DMS114 treated with DMSO at 0.1 percent for 48 hours (cell line): ENCODE measurements around the gene OR2V1.
"Not testable (repeated sequence)": the region's sequence is repeated elsewhere in the genome, so short reads cannot be mapped to it uniquely, and the experiment has no call there.

Experiments used
- DNase-seq: peaks from one replicate; lab custom pipeline; 2025; ENCODE audit not compliant: unreplicated experiment; lab: John Stamatoyannopoulos, UW

OR2V1 gene

GRCh38 chr5:181104606-181105390 lies 26.2 kb downstream of the OR2V1 start:
- DNase-seq, result not testable (repeated sequence)

DNA sequence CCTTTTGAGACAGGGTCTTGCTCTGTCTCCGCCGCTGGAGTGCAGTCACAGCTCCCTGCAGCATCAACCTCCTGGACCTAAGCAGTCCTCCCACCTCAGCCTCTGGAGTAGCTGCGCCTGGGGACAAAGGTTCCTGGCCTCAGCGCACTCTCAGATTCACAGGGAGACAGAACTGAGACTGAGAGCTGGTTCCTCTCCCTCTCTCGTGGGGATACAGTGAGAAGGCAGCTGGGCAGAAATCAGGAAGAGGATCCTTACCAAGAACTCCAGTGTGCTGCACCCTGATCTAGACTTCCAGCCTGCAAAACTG lies 26.8 kb downstream of the OR2V1 start:
- DNase-seq, result not testable (repeated sequence)

GRCh38 chr5:181101930-181102674 lies 28.9 kb downstream of the OR2V1 start:
- DNase-seq, result not testable (repeated sequence)

DNA sequence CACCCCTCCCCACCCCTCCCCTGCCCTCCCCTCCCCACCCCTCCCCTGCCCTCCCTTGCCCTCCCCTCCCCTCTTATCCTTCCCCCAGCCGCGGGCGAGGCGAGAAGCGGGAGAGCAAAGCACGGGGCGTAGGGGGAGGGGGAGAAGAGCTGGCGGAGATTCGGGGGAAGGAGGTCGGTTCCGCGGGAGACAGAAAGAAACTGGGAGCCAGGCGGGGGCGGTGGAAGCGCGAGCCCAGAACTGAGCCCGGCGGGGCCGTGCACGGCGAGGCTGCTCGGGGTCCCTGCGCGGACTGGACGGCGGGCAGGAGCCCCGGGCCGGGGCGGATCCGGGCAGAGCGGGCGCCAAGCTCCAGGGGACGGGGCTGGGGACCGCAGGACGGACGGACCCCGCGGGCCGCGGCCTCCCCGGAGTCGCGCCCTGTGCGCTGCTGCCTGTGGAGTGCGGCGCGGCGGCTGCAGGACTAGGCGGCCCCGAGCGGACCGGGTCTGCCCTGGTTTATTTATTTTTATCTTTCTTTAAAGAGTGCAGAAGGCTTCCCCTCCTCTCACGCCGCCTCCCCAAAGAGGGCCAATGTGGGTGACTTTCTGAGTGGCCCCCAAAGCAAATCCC lies 29.8 kb downstream of the OR2V1 start:
- not testable (repeated sequence) for DNase-seq

GRCh38 chr5:181100121-181100875 lies 30.7 kb downstream of the OR2V1 start:
- peak; percentile 27 for DNase-seq

DNA sequence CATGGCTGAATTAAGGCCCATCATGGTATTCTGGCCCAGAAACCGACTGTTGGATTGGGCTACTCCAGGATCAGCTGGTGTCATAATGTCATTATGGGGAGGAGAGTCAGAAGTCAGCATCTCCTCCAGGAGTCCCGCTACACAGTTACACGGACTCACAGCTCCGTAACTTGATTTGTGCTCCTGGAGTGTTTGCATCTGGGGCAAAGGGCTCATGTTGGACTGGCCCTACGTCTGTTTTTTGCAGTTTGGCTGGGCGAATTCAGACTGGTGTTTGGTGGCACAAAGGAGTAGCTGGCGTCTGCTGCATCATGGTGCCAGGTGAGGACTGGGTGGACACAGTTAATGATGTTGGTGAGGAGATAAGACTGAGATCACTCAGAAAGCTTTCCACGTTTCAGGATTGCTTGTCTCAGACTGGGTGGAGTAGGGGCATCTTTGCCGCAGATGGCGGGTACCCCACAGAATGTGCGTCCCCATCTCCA lies 31.3 kb downstream of the OR2V1 start:
- DNase-seq, result no peak

DNA sequence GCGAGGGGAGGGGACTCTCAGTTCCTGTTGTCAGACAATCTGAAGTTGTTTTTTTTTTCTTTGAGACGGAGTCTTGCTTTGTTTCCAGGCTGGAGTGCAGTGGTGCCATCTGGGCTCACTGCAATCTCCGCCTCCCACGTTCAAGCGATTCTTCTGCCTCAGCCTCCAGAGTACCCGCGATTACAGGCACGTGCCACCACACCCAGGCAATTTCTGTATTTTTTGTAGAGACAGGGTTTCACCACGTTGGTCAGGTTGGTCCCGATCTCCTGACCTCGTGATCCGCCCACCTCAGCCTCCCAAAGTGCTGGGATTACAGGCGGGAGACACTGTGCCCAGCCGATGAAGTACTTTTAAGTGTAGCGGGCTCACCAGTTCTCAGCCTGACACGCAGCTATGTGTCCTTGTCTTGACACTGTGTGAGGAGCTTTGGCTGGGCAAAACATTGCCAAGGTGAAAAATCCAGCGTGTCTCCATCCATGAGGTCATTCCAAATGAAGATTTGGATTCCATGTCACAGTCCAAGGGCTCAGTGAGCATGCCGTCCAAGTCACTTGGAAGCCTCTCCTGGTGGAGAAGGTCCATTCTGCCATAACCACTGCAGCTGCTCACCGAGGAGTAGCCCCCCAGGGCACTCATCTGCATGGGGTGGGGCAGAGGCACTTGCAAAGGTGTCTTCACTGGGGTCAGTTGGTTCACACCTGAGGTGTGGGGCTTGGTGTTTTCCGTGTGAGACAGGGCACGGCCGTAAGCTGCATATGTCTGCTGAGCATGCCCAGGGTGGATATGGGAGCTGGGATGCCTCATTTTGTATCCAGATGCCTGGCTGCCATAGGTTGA lies 32.0 kb downstream of the OR2V1 start:
- no peak for DNase-seq

GRCh38 chr5:181097759-181098491 lies 33.0 kb downstream of the OR2V1 start:
- not testable (repeated sequence) for DNase-seq

DNA sequence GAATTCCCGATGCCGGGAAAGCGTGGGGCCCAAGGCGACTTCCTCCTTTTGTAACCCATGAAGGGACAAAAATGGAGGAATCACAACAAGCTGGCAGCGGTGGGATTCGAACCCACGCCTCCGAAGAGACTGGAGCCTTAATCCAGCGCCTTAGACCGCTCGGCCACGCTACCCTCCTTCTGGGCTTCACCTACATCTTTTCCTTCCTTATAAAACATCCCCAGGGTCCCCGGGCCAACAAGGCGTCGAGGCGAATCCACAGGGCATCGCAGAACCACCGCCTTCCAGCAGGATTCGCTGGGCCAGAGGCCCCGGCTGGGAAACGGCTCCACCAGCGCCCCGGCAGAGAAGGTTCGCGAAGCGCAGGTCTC lies 33.6 kb downstream of the OR2V1 start:
- DNase-seq, result not testable (repeated sequence)

- not testable (repeated sequence) for DNase-seq
Observed at GRCh38 chr5:181096721-181097382, 34.1 kb downstream of the OR2V1 start.

DNA sequence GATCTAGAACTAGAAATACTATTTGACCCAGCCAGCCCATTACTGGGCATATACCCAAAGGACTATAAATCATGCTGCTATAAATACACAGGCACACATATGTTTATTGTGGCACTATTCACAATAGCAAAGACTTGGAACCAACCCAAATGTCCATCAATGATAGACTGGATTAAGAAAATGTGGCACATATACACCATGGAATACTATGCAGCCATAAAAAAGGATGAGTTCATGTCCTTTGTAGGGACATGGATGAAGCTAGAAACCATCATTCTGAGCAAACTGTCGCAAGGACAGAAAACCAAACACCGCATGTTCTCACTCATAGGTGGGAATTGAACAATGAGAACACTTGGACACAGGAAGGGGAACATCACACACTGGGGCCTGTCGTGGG lies 35.8 kb downstream of the OR2V1 start:
- DNase-seq, result not testable (repeated sequence)

GRCh38 chr5:181092428-181092827 lies 38.5 kb downstream of the OR2V1 start:
- DNase-seq, result no peak

DNA sequence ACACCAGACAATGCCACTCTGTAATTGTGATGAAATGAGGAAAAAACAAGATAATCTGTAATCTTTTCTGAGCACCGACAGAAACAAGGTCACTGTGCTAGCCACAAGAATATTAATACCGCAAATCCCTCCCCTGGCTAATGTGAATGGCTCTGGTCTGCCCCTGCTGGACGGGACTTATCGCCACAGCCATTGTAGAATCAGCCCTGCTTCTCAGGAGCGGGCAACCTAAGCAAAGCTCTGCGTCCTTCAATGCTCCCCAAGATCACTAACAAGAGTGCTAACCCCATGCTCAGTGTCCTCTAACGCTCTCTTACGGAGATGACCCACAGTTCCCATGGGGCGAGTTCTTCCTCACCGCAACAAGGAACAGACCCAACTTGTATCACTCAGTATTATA lies 42.7 kb downstream of the OR2V1 start:
- peak; percentile 16 for DNase-seq

DNA sequence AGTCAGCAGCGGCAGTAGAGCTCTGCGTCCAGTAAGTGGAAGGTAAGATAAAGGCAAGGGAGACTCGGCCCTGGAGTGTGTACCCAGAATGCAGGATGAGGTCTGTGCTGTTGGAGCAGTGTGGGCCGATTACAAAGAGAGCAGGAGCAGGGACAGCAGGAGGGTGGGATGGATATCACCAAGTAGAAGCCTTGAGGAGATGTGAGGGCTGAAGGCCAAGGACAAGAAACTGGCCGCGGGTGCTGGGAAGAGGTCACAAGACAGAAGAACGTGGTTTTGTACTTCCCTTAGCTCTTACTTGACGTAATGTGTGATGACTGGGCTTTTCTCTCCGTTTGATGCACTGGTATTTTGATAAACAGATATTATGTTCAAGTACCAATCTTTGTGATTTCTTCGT lies 43.7 kb downstream of the OR2V1 start:
- no peak for DNase-seq

- no peak for DNase-seq
Observed at GRCh38 chr5:181086884-181087205, 44.1 kb downstream of the OR2V1 start.

GRCh38 chr5:181086026-181086883 lies 44.7 kb downstream of the OR2V1 start:
- no peak for DNase-seq

- DNase-seq, result no peak
Observed at GRCh38 chr5:181084621-181085195, 46.3 kb downstream of the OR2V1 start.

DNA sequence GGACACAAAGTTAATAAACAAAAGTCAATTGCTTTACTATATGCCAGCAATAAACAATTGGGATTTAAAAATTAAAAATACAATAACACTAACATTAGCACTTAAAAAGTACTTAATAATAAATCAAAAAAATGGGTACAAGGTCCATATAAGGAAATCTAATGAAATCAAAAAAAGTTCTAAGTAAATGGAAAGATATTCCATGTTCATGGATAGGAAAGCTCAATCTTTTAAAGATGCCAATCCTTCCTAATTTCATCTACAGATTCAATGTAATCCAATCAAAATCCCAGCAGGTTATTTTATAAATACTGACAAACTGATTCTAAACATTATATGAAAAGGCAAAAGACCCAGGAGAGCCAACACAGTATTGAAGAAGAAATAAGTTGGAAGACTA lies 49.0 kb downstream of the OR2V1 start:
- no peak for DNase-seq
